ENCODE data around the gene TUBB2B.

TUBB2B gene

DNA sequence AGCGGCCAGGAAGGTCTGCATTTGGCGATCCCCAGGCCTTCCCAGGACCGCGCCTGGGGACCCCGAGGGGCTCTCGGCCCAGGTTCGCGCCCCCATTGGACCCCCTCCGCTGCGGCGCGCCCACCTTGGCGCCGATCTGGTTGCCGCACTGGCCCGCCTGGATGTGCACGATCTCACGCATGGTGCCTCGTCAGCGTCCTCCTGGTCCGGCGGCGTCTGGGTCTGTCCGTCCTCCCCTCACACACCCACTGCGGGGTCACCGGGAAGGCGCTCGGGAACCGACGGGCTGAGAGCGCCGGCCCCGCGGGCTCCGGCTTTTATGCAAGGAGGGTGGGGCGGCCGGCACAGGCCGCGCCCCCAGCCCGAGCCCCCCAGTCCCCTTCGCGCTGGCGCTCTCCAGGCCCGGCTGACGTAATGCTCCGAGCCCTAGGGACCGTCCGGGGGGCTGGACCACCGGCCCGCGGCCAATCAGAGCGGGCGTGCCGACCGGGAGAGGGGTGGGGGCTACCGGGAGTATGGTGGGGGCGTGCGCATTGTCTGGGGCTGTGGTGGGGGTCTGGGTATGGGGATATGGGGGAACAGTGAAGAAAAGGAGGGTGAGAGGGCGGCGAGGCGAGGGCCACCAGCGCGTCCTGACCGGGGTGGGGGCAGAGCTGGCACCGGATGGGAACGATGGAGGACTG, at the start of gene TUBB2B:
Gene TUBB2B (minus strand): TSS at position 291 of the 683 bp plus-strand sequence. CDS start 110 bp downstream, at position 181.
- no peak for FAIRE-seq
- DNase-seq (ENCODE audit: insufficient read length, low spot score): no peak

DNA sequence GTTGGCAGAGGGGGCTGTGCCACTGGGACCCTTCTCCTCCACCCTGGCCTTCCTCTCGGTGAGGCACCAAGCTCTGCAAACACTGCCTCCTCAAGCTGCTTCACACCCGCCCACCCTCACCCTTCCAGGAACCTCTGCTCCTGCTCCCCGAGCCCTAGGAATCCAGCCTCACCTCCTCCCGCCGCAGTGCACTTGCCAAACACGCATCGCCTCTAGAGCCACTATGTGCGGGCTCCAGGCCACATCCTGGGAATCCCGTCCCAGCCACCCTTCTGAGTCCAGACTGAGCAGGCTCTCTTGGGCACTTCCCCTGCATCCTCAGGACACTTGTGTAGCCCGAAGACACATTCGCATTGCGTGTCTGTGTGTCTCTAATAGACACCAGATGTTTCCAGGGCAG, 49.8 kb upstream of the TUBB2B start:
- DNase-seq (ENCODE audit: insufficient read length, low spot score) (no peak), FAIRE-seq (no peak)

GRCh38 chr6:3276174-3277167, 49.0 kb upstream of the TUBB2B start:
- FAIRE-seq (no peak), DNase-seq (ENCODE audit: insufficient read length, low spot score) (no peak)

GRCh38 chr6:3273707-3274521, 46.5 kb upstream of the TUBB2B start:
- DNase-seq (ENCODE audit: insufficient read length, low spot score): no peak
- FAIRE-seq: no peak

- no peak for FAIRE-seq
These were observed 45.6 kb upstream of the TUBB2B start for GRCh38 chr6:3272911-3273547.

GRCh38 chr6:3271756-3272155, 44.3 kb upstream of the TUBB2B start:
- FAIRE-seq (no peak), DNase-seq (ENCODE audit: insufficient read length, low spot score) (no peak)

More at GRCh38 chr6:3272911-3273547, 45.6 kb upstream of the TUBB2B start:
- DNase-seq (ENCODE audit: insufficient read length, low spot score): no peak

- DNase-seq (ENCODE audit: insufficient read length, low spot score) (no peak), FAIRE-seq (no peak)
These were observed 42.8 kb upstream of the TUBB2B start for GRCh38 chr6:3270258-3270657.

GRCh38 chr6:3269281-3269975, 42.0 kb upstream of the TUBB2B start:
- FAIRE-seq (no peak), DNase-seq (ENCODE audit: insufficient read length, low spot score) (no peak)

- FAIRE-seq (no peak), DNase-seq (ENCODE audit: insufficient read length, low spot score) (no peak)
These were observed 41.2 kb upstream of the TUBB2B start for GRCh38 chr6:3268680-3269079.

DNA sequence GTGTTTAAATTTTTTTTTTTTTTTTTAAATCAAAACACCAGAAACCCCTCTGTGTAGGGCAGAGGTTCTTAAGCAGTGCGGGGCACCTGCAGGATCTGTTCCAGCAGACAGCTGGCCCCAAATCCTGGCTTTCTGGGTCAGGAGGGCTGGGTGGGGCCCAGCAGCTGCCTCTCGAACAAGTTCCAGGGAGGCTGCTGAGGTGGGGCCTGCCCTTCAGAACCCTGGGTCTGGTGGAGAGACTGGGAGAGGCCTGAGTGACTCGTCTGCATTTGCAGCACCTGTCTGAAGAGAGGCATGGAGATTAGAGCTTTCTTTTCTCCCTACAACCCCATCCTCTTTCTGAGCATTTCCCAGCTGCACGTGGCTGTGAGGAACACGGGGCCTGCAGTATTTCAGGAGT, 39.7 kb upstream of the TUBB2B start:
- FAIRE-seq: no peak
- no peak for DNase-seq (ENCODE audit: insufficient read length, low spot score)

- FAIRE-seq (no peak), DNase-seq (ENCODE audit: insufficient read length, low spot score) (no peak)
These were observed 38.7 kb upstream of the TUBB2B start for GRCh38 chr6:3266170-3266569.

DNA sequence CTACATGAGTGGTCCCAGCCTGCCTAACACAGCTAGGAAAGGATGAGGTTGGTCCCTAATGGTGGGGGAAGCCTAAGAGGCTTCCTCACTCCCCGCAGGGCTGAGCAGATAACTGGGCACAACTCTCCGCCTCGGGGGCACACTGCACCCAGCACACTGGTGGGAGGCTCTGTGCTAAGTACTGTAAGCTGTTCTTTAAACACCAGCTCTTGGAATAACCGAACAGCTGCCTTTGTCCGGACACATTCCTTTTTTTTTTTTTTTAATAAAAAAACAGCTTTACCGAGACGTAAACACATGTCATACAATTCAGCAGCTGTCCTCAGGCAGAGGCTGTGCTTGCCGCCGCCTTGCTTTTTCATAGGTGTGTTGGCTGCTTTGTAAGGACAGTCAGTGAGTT, 38.2 kb upstream of the TUBB2B start:
- no peak for DNase-seq (ENCODE audit: insufficient read length, low spot score)
- FAIRE-seq: no peak

GRCh38 chr6:3264356-3264755, 36.9 kb upstream of the TUBB2B start:
- FAIRE-seq (no peak), DNase-seq (ENCODE audit: insufficient read length, low spot score) (no peak)

GRCh38 chr6:3263096-3263495, 35.6 kb upstream of the TUBB2B start:
- no peak for FAIRE-seq
- no peak for DNase-seq (ENCODE audit: insufficient read length, low spot score)

DNA sequence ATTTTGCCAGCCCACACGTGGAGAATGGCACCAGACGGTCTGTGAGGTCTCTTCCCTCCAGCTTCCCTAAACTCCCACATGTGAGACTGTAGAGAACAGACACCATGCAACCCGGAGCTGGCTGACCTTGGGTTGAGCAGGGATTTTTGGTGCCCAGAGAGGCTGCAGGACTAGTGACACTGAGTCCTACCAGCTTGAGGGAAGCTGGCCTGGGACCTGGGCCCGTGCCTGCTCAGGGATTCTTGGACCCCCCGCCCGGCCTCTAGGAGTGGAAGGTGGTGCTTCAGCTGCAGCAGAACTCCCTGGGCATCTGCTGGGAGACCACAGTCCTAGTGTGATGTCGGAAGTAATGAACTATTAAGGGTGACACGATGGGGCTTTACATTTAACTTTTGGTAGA, 34.5 kb upstream of the TUBB2B start:
- FAIRE-seq (no peak), DNase-seq (ENCODE audit: insufficient read length, low spot score) (no peak)

DNA sequence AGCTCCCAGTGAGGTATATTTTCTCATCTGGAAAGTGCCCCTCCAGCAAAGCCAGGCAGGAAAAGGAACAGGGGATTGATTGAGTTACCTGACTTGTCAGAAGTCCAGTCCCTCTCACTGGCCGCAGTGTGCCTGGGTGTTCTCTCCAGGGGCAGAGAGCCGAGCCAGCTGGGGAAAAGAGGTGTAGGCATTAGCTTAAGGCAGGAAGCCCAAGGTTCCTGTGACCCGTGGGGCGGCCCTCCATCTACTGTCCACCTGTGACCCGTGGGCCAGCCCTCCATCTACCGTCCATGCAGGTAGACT, 34.0 kb upstream of the TUBB2B start:
- DNase-seq (ENCODE audit: insufficient read length, low spot score) (no peak), FAIRE-seq (no peak)

DNA sequence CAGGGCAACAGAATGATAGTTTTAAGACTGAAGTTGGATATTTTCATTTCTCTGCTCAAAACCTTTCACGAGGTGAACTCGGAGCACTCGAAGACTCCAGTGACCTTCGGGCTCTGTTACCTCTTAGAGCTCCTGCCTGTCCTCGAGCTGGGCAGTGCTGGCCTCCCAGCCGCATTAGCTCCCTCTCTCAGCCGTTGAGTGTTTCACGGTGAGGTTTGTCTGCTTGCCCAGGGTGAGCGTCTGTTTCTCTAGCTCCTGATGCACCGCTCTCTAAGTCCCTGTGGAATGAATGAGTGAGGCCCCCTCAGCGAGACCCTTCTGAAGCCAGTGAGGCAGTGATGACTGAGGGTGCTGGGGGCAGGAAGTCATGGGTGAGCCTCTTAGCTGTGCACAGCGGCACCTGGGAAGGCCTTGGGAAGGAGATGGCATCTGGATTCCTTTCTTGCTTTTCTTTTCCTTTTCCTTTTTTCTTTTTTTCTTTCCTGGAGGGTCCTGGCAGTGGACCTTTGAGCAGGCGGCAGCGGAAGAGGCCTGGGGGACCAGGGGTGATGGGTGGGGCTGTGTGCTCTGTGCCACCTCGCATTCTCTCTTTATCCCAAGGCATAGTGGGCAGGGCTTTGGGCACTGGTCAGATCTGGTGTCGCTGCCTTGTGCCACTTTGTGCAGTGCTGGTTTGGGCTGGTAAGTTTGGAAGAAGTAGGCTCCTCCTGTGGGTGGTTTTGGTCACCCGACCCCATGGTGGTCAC, 33.5 kb upstream of the TUBB2B start:
- no peak for FAIRE-seq
- DNase-seq (ENCODE audit: insufficient read length, low spot score): no peak

GRCh38 chr6:3260296-3260695, 32.8 kb upstream of the TUBB2B start:
- FAIRE-seq: no peak

GRCh38 chr6:3259491-3259958, 32.1 kb upstream of the TUBB2B start:
- DNase-seq (ENCODE audit: insufficient read length, low spot score): no peak
- peak; percentile 65 for FAIRE-seq

More at GRCh38 chr6:3260296-3260695, 32.8 kb upstream of the TUBB2B start:
- no peak for DNase-seq (ENCODE audit: insufficient read length, low spot score)

Data from GM19239 (cell line).